Mononuclear cell (primary cell): ENCODE results near the gene SLC27A3. TPM values are rescaled to one million over a fixed set of nuclear protein-coding genes. Genes with fewer than 3 reads are reported as not detected.

Experiments
- H3K27me3 ChIP-seq: 2 replicates; pipeline ENCODE4 v1.6.0; 2011; ENCODE audit warnings: low read length, control low read depth; ENCODE audit not compliant: insufficient read depth
- H3K4me1 ChIP-seq: 2 replicates; pipeline ENCODE4 v1.5.1; 2011; ENCODE audit warnings: mild to moderate bottlenecking, low read length, control low read depth; ENCODE audit not compliant: insufficient read depth
- H3K4me3 ChIP-seq: 2 replicates; pipeline ENCODE4 v1.5.1; 2011; ENCODE audit warnings: mild to moderate bottlenecking, low read length, moderate library complexity
- H3K9me3 ChIP-seq: 2 replicates; pipeline ENCODE4 v1.5.1; 2011; ENCODE audit warnings: low read depth, mild to moderate bottlenecking, control low read depth, low read length
- total RNA-seq: library from RNA; depleted of rRNA; stranded (reverse); fragments of >200 nt; gene quantifications from one replicate; pipeline ENCODE4 v1.2.3, GENCODE V29; 2012

Gene SLC27A3, protein sequence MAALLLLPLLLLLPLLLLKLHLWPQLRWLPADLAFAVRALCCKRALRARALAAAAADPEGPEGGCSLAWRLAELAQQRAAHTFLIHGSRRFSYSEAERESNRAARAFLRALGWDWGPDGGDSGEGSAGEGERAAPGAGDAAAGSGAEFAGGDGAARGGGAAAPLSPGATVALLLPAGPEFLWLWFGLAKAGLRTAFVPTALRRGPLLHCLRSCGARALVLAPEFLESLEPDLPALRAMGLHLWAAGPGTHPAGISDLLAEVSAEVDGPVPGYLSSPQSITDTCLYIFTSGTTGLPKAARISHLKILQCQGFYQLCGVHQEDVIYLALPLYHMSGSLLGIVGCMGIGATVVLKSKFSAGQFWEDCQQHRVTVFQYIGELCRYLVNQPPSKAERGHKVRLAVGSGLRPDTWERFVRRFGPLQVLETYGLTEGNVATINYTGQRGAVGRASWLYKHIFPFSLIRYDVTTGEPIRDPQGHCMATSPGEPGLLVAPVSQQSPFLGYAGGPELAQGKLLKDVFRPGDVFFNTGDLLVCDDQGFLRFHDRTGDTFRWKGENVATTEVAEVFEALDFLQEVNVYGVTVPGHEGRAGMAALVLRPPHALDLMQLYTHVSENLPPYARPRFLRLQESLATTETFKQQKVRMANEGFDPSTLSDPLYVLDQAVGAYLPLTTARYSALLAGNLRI
- 7.5 TPM for total RNA-seq

GRCh38 chr1:153774780-153775457 is at the start of gene SLC27A3:
SLC27A3 (plus strand) TSS chr1:153775407; CDS start chr1:153775498, 91 bp downstream.
- H3K27me3 ChIP-seq, result no peaks in the 10 kb centered on the region
- peaks cover 63% of the 10 kb centered on the region for H3K4me1 ChIP-seq
- H3K4me3 ChIP-seq, result peak within 1 kb of the TSS; percentile 67
- no peaks in the 10 kb centered on the region for H3K9me3 ChIP-seq

DNA sequence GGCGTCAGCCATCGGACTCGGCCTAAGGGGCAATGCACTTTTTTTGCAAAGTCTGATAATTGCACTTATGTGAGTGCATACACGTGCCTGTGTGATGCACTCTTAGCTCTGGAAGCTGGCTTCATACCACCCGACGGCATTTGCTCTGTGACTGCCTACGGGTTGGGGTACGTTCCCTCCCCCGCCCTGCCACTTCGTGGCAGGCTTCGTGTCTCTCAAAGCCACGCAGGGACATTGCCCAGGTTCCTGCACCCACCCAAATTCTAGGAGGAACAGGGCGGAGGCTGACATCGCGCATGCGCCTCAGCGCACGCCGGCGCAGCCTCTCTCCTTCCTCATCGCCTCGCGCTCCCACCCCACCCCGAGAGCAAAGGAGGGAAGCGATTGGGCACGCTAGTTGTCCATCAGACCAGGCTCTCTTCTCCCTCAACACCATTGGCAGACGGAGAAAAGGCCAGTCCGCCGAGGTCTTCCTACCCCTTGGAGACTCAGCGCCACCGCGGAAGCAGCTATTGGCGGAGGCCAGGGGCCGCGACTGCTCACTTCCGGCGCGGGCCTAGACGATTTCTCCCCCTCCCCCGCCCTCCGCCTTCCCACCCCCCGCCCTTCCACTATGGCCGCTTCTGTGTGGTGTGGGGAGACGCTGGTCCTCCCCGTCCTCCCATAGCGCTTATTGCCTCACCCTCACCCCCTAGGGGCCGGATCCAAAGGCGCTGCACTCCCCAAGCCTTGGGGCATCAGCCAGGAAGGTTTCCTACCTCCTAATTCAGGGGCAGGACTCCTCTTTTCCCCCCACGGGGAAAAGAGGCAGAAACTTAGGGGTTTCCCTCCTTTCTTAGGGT is 47.5 kb upstream of the SLC27A3 start, which contains the start of gene INTS3:
Gene INTS3, plus strand, starts transcription at position 588 of the 842 bp plus-strand sequence. CDS start 585 bp downstream, outside the sequence.
- Histone ChIP-seq H3K4me3 (peak within 1 kb of the TSS; percentile 97), H3K27me3 (no peaks in the 10 kb centered on the region), H3K9me3 (no peaks in the 10 kb centered on the region), H3K4me1 (peaks cover 22% of the 10 kb centered on the region)

DNA sequence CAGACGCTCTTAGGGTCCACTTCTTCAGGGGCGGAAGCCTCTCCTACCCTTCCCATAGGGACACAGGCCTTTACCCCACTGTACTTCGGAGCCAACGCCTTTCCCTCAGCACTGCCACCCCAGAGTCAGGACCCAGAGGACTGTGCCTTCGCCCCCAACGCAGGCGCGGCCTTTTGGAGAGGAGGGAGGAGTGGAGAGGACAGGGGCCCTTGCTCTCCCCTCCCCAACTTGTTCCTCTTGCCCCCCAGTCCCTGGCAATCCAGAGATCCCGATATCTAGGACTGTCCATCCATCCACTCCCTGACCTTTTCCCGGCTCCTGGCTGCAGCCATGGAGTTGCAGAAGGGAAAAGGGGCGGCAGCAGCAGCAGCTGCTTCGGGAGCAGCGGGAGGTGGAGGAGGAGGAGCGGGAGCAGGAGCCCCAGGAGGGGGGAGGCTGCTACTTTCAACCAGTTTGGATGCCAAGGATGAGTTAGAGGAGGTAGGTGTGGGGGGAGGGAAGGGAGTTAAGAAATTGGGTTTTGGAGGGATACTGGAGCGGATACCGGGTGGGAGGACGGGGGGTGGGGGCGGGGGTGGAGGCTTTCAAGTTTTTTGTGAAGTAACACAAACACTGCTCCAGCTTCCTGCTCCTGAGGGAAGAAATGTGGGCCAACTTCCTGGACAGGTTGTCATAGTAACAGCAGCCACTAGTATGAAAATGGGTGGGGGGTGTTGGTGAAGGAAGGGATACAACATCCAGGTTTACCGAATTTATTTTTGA is 46.7 kb upstream of the SLC27A3 start:
- Histone ChIP-seq H3K4me1 (peaks cover 24% of the 10 kb centered on the region), H3K4me3 (peak overlapping the region; percentile 97), H3K27me3 (no peaks in the 10 kb centered on the region), H3K9me3 (no peaks in the 10 kb centered on the region)

DNA sequence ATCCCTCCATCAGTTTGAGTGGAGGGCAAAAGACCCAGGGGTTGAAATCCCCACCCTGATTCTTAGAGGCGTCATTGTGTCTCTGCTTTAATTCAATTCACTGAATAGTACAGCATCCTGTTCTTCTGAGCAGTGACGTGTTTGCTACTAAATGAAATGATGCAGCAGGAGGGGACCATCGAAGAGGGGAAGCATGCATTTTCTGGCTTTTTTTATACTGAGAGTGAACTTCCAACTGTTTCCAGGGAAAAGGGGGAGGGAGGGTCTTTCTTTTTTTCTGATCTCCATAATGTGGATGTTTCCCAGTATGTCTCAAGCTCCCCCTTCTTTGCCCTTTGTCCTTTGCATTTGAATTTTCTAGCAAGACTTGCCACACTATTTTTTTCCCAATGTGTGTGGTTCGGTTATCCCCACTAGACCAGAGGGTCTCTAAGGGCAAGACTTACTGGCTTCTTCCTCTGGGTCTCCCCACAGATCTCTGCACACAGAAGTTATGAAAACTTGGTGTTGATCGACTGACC is 44.7 kb upstream of the SLC27A3 start:
- Histone ChIP-seq H3K27me3 (no peaks in the 10 kb centered on the region), H3K4me3 (no peak overlapping the region), H3K4me1 (peaks cover 43% of the 10 kb centered on the region), H3K9me3 (no peaks in the 10 kb centered on the region)

DNA sequence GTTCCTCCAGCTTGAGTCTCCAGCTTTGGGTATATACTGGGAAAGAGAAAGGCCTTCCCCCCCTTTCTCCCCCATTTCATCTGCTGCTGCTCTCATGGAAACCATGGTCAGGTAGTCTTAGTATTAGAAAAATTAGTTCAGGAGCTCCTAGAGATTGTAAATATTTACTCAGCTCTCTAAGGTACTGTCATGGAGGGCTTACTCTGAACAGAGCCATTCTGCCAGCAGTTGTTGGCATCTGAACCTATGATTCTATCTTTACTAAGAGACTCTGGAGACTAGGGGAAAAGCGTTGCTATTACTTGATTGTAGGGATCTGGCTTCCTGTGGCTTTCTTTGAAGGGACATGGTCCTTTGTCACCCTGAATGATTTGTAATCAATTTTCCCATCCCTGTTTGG is 41.2 kb upstream of the SLC27A3 start:
- H3K4me3 ChIP-seq, result no peak overlapping the region
- H3K9me3 ChIP-seq, result no peaks in the 10 kb centered on the region
- peaks cover 38% of the 10 kb centered on the region for H3K4me1 ChIP-seq
- no peaks in the 10 kb centered on the region for H3K27me3 ChIP-seq

DNA sequence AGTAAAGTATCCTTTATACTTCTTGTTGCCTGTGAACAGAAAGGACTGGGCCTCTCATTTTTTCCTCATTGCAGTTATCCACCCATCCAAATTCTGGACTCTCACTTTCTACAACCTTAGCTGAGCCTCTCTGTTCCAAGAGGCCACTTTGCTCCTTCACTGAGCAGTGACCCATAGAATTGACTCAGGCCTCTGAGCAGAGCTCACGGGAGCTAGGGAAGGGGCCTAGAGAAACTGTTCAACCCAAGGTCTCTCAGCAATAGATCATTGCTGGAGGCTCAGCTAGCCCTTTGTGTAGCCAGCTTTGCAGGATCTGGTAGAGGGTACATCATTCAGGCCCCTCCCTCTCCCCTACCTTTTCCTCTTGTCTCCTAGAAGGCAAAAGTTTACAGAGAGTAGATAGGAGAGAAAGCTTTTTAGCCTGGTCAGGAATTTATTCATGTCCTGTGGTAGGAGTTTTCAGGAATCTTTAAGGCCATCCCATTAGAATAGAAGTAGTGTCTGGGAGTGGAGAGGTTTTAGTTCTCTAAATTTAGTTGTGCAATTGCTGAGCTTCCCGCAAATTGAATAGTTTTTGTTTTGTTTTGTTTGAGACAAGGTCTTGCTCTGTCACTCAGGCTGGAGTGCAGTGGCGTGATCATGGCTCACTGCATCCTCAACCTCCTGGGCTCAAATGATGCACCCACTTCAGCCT is 40.7 kb upstream of the SLC27A3 start:
- H3K4me3 ChIP-seq, result no peak overlapping the region
- no peaks in the 10 kb centered on the region for H3K9me3 ChIP-seq
- H3K4me1 ChIP-seq, result peaks cover 32% of the 10 kb centered on the region
- no peaks in the 10 kb centered on the region for H3K27me3 ChIP-seq

DNA sequence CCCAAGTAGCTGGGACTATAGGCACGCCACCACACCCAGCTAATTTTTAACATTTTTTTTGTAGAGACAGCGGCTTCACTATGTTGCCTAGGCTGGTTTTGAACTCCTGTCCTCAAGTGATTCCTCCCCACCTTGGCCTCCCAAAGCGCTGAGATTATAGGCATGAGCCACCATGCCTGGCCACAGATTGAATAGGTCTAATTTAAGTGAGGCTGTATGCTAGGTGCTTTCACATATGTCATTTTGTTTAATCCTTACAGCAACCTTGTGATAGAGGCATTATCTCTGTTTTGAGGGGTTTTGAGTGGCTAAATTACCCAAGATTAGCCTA is 40.2 kb upstream of the SLC27A3 start:
- no peaks in the 10 kb centered on the region for H3K27me3 ChIP-seq
- H3K4me1 ChIP-seq, result peaks cover 27% of the 10 kb centered on the region
- H3K4me3 ChIP-seq, result no peak overlapping the region
- no peaks in the 10 kb centered on the region for H3K9me3 ChIP-seq

- Histone ChIP-seq H3K4me1 (peaks cover 16% of the 10 kb centered on the region), H3K4me3 (no peak overlapping the region), H3K27me3 (no peaks in the 10 kb centered on the region), H3K9me3 (no peaks in the 10 kb centered on the region)
These were observed 33.2 kb upstream of the SLC27A3 start for GRCh38 chr1:153741986-153742385.

- H3K27me3 ChIP-seq, result no peaks in the 10 kb centered on the region
- H3K9me3 ChIP-seq, result no peaks in the 10 kb centered on the region
- H3K4me3 ChIP-seq, result no peak overlapping the region
- H3K4me1 ChIP-seq, result peaks cover 16% of the 10 kb centered on the region
These were observed 32.6 kb upstream of the SLC27A3 start for GRCh38 chr1:153742411-153743142.

DNA sequence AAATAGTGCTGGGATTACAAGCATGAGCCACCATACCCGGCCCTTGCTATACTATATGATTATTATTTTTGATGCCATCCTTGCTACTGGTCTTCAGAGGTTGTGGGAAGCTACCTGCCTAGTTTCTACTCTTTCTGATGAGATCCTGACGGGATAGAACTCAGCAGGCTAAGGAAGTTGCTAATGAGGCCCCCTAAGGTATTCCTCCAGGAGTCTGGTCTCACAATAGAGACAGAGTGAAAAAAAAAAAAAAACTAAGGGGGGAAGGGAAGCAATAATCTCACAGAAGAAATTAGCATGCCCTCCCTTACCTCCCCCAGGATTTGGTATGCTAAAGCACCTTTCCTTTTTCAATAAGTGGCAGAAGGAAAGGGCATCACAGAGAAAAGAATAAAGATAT is 29.8 kb upstream of the SLC27A3 start:
- H3K4me3 ChIP-seq, result no peak overlapping the region
- no peaks in the 10 kb centered on the region for H3K9me3 ChIP-seq
- H3K27me3 ChIP-seq, result no peaks in the 10 kb centered on the region
- H3K4me1 ChIP-seq, result peaks cover 16% of the 10 kb centered on the region

- no peaks in the 10 kb centered on the region for H3K9me3 ChIP-seq
- H3K4me3 ChIP-seq, result no peak overlapping the region
- H3K27me3 ChIP-seq, result no peaks in the 10 kb centered on the region
- H3K4me1 ChIP-seq, result peaks cover 16% of the 10 kb centered on the region
These were observed 29.0 kb upstream of the SLC27A3 start for GRCh38 chr1:153746174-153746573.

GRCh38 chr1:153748903-153749302 is 26.3 kb upstream of the SLC27A3 start:
- H3K9me3 ChIP-seq, result no peaks in the 10 kb centered on the region
- H3K4me1 ChIP-seq, result no peaks in the 10 kb centered on the region
- H3K27me3 ChIP-seq, result no peaks in the 10 kb centered on the region
- no peak overlapping the region for H3K4me3 ChIP-seq
